KBM-7 (cell line): ENCODE measurements around the gene C12orf57.

Experiments used
- DNase-seq: peaks from one replicate; pipeline ENCODE4 v3.0.0-alpha.2; 2015
- in situ Hi-C: fragments of 300-500 bp; cut with MboI; formaldehyde crosslinking; loops from 2 replicates; pipeline ENCODE4 v1.14.3; 2020; ENCODE audit warnings: low sequenced_read_pairs, low pct_unique_long_range_greater_than_20kb, mixed read lengths

Gene C12orf57

DNA sequence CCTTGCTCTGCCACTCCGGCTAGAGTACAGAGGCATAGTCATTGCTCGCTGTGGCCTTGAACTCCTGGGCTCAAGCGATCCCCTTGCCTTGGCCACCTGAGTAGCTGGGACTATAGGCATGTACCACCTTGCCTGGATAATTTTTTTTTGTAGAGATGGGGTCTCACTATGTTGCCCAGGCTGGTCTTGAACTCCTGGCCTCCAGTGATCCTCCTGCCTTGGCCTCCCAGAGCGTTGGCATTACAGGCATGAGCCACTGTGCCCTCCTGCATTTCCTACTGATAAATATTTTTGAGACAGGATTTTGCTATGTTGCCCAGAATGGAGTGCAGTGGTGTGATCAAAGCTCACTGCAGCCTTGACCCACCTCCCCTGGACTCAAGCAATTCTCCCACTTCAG, 36.3 kb downstream of the C12orf57 start:
- in situ Hi-C loops, result no loop called here

DNA sequence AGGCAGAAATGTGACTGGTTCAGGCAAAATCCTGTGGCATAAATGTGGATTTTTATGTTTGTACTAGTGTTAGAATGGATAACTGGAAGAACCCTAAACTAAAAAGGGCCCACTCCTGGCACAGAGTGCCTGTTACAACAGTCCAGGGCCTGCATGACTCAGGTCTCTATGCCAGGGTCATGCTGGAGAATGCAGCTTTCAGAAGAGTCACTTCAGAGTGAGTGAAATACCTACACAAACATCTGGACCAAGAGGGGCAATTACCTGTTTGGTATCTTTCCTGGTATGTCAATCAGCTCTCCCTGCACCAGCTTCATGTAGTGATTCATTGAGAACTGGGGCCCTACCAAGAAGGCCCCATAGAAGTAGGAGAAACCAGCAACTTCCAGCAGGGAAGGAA, 36.9 kb downstream of the C12orf57 start:
- DNase-seq, result no peak
- in situ Hi-C loops, result no loop called here

More for the DNA sequence above, 36.3 kb downstream of the C12orf57 start:
- no peak for DNase-seq

DNA sequence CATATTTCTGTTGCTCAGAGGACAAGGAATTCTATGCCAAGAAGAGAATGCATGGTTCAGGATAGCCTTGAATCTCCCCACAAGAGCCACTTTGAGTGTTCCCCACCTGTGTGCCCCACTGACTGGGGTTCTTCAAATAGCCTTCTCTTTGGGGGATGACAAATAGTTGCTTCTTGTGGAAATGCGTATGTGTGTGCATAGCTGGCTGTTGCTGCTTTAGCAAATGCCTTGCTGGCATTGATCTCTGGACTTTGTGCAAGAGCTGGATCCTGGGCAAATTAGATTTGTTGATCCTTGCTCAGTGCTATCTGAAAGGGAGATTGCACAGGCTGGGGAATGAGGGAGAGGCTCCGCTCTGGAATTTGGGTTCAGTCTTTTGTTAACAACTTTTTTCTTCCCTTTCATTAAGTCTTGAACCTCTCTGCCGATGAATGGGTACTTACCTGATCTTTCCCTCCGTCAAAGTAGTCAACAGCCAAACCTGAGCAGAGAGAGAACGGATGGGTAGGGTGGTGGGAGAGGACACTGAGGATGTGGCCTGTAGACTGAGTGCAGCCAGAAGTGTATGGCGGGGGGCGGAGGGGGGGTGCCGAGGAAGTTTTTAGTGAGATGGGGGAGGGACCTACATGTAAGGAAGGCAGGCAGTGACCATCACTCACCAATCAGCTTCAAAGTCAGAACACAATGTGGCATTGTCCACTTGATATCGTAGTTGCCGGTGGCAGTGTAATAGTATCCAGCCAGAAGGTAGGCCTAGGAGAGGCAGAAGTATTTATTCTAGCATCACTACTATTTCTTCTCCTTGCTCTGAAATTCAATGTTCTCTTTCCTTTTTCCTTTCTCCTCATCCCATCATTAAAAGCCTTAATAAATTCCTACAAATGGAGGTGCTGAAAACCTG, 37.6 kb downstream of the C12orf57 start:
- in situ Hi-C loops, result no loop called here
- DNase-seq, result no peak

DNA sequence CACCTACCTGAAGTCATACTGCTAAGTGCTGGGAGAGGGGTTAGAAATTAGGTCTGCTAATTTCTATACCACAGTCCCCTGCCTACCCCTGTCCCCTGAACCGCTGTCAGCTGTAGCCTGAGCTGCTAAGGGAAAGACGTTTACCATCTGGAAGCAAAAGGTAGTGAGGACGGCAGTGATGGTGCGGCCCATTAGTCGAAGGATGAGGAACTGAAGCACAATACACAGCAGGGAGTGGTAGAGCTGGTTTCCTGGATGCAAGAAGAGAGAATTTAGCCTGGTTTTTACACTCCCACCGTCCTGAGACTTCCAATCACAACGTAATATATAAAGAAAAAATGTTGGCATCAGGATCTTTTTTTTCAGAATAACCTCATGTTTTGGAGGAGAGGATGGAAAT, 38.7 kb downstream of the C12orf57 start:
- no peak for DNase-seq
- in situ Hi-C loops, result no loop called here

DNA sequence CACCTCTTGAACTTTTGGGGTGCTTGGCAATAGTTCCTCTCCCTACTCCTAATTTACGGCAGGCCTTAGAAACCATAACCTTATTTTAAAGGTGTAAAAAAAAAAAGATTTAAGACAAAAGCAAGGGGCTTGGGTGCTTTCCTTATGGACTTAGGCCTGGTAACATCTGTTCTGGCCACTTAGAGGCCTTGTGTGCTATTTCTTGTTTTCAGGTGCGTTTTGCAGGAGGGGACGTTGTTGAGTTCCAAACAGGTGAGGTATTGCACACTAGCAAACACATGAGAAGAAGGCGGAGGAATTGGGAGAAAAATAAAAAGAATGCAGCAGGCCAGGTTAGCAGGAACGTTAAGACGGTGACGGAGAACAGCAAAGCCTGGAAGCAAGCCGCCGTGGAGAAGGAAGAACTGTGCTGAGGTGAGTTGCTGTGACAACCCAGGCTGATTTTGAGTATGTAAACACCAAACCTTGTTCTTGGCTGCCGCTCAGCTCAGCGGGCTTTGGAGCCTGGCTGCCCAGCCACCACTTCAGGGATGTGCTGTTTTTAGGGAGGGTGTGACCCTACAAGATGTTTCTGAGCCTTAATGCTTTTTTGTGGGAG, 44.2 kb downstream of the C12orf57 start:
- DNase-seq, result no peak
- in situ Hi-C loops, result no loop called here
